Bronchial epithelial cell (primary cell): ENCODE measurements around the gene KCNJ4. TPM values are rescaled to one million over a fixed set of nuclear protein-coding genes. Genes with fewer than 3 reads are reported as not detected.

Experiments
- DNase-seq: peaks from one replicate; pipeline ENCODE4 v3.0.0-alpha.2; 2010; ENCODE audit warnings: low read depth
- FAIRE-seq: peaks from 2 replicates; lab custom pipeline; 2011; peaks lifted over from hg19 to GRCh38; lab: Jason Lieb, UNC
- H3K27me3 ChIP-seq: 2 replicates; pipeline ENCODE4 v1.5.1; 2011; ENCODE audit warnings: low read length; ENCODE audit not compliant: control insufficient read depth, insufficient read depth
- H3K36me3 ChIP-seq: 2 replicates; pipeline ENCODE4 v1.5.1; 2011; ENCODE audit warnings: low read length; ENCODE audit not compliant: control insufficient read depth, insufficient read depth
- H3K4me3 ChIP-seq: 2 replicates; pipeline ENCODE4 v1.5.1; 2011; ENCODE audit warnings: mild to moderate bottlenecking, low read depth, low read length, control low read depth
- total RNA-seq: library from RNA; depleted of rRNA; stranded (reverse); fragments of >200 nt; gene quantifications from 2 replicates; pipeline ENCODE4 v1.2.1, GENCODE V29; 2014
- TF ChIP-seq, protein P1 (sequence below): IDR thresholded peaks from 2 replicates; pipeline ENCODE4 v1.5.1; 2011; ENCODE audit warnings: mild to moderate bottlenecking, moderate library complexity, low read length, control low read depth, inconsistent platforms; ENCODE audit not compliant: insufficient read depth, severe bottlenecking

KCNJ4 gene
- total RNA-seq, 1 donor from 2014 or later: not detected

DNA sequence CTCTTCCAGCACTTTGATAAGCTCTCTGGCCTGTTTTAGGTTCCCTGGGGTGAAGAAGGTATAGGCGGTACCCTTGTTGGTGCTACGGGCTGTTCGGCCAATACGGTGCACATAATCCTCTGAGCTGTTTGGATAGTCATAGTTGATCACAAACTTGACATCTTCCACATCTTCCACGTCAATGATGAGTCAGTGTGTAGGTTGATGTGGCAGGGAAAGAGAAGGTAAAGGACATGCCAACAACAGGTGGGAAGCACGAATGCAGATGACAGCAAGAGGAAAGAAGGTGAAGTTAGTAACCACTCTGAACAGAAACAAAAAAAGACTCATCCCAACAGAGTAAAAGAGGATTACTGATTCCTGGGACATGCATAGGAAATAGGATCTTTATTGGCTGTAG, 32.9 kb upstream of the KCNJ4 start:
- FAIRE-seq (peak; percentile 7), DNase-seq (no peak)
- no peaks in the 10 kb centered on the region for H3K27me3 ChIP-seq
- no peak overlapping the region for H3K4me3 ChIP-seq
- peaks cover 36% of the 10 kb centered on the region for H3K36me3 ChIP-seq
- TF ChIP-seq, protein P1, sequence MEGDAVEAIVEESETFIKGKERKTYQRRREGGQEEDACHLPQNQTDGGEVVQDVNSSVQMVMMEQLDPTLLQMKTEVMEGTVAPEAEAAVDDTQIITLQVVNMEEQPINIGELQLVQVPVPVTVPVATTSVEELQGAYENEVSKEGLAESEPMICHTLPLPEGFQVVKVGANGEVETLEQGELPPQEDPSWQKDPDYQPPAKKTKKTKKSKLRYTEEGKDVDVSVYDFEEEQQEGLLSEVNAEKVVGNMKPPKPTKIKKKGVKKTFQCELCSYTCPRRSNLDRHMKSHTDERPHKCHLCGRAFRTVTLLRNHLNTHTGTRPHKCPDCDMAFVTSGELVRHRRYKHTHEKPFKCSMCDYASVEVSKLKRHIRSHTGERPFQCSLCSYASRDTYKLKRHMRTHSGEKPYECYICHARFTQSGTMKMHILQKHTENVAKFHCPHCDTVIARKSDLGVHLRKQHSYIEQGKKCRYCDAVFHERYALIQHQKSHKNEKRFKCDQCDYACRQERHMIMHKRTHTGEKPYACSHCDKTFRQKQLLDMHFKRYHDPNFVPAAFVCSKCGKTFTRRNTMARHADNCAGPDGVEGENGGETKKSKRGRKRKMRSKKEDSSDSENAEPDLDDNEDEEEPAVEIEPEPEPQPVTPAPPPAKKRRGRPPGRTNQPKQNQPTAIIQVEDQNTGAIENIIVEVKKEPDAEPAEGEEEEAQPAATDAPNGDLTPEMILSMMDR: no peak

DNA sequence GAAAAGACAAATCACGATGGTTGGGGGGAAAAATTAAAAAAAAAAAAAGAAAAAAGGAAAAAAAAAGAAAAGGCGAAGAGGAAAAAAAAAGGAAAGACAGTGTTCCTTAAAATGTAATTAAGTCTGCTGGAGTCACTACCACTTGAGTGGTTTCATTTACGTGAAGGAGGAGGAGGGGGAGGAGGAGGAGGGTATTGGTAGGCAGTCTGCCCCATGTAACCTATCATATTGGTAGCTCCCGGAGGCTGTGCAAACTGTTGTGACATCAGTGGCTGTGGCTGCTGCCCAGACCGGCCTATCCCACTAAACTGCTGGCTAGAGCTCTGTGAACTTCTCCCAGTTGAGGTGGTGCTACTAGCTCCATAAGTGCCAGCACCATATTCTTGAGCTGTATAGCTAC, 30.8 kb upstream of the KCNJ4 start:
- no peaks in the 10 kb centered on the region for H3K27me3 ChIP-seq

DNA sequence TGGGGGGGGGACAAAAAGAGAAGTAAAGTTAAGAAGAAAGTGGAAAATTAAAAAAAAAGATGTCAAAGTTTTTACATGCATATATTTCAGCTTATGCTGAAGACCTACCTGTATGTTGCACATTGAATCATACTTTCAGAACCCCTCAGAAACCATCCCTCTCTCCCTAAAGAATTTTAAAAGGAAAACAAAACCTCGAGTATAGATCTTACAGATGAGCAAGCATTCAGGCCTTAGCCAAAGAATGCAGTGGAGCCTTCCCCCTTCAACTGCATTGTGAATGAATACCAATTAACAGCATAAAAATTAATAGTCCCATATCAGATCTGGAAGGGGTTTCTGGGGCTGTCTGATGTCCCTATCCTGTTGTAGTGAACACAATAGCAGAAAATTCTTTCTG, 29.2 kb upstream of the KCNJ4 start:
- DNase-seq (no peak), FAIRE-seq (no peak)
- H3K36me3 ChIP-seq: peaks cover 24% of the 10 kb centered on the region
- no peaks in the 10 kb centered on the region for H3K27me3 ChIP-seq
- TF ChIP-seq, protein P1: no peak
- no peak overlapping the region for H3K4me3 ChIP-seq

More for the DNA sequence above, 30.8 kb upstream of the KCNJ4 start:
- peaks cover 31% of the 10 kb centered on the region for H3K36me3 ChIP-seq
- TF ChIP-seq, protein P1: no peak
- no peak for DNase-seq
- no peak for FAIRE-seq
- no peak overlapping the region for H3K4me3 ChIP-seq

DNA sequence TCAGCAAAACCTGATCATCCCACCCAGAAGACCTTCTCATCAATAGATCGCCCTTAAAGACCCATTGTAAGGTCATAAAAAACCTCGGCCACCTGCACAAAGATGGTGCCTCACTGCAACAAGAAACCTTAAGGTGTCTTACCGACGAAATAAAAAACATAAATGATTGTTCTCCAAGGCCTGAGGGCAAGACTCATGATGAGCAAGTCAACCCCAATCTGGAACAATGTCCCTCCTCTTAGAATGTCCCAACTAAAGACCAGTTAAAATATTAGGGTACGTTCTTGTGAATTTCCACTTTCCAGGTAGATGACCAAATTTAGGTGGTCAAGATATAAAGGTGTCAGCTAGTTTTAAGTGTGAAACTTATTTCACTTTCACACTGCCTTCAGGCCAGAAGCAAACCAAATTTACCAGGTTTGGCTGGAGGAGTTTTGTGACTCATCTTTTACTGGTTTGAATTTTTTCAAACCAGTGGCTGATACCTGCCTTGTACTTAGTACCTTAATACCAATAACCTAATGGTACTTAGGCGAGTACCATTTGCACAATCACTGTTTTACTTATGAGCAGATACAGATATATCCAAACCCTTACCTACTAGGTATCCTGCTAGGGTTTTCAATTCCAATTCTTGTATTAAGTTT, 27.8 kb upstream of the KCNJ4 start:
- TF ChIP-seq, protein P1: no peak
- FAIRE-seq (no peak), DNase-seq (no peak)
- Histone ChIP-seq H3K36me3 (peaks cover 15% of the 10 kb centered on the region), H3K4me3 (no peak overlapping the region), H3K27me3 (no peaks in the 10 kb centered on the region)

DNA sequence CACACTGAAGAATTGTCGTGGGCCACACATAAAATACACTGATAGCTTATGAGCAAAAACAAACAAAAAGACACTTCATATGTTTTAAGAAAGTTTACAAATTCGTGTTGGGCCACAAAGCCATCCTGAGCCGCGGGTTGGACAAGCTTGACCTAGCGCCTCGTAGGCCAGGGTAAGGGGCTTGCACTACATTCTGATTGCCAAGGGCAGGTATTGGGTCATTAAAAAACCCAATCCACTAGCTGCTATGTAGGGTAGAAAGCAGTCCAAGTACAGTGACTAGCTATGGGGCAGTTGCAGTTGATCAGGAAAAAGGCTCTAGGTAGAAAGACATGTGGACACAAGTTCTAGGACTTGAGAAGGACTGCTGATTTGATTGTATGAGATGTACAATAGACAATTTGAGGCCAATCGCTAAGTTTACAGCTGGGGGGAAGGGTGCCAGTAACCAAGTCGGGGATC, 26.9 kb upstream of the KCNJ4 start:
- Histone ChIP-seq H3K4me3 (no peak overlapping the region), H3K27me3 (no peaks in the 10 kb centered on the region), H3K36me3 (peaks cover 13% of the 10 kb centered on the region)
- DNase-seq (no peak), FAIRE-seq (no peak)
- TF ChIP-seq, protein P1: no peak
